SK-N-SH (cell line): Measurements from ENCODE around the gene CD46. TPM values are rescaled to one million over a fixed set of nuclear protein-coding genes. Genes with fewer than 3 reads are reported as not detected.

Experiments
- CTCF ChIA-PET: fragments of 300-600, 350-600 bp; formaldehyde crosslinking; extraction: SDS; loops from one replicate; lab custom pipeline; 2021; lab: Yijun Ruan, JAX
- POLR2A ChIA-PET: fragments of 350-600 bp; sonication (Branson Sonifier 250); formaldehyde crosslinking; extraction: SDS; loops from one replicate; lab custom pipeline; 2020; ENCODE audit warnings: antibody characterized with exemption, inconsistent platforms; lab: Yijun Ruan, JAX
- DNase-seq: peaks from one replicate; pipeline ENCODE4 v3.0.0; 2012
- H2AFZ ChIP-seq: fragments of 200-600 bp; sonication (generic); 2 replicates; pipeline ENCODE4 v1.8.1; 2016; ENCODE audit warnings: antibody characterized with exemption, mild to moderate bottlenecking, low read depth
- H3F3A ChIP-seq: fragments of 200-600 bp; sonication (generic); replicated peaks from 2 replicates; pipeline ENCODE3; 2016; ENCODE audit warnings: antibody characterized with exemption, mild to moderate bottlenecking; ENCODE audit not compliant: insufficient read depth
- H3K27ac ChIP-seq, 2 experiments: fragments of 200-500 bp in 1 of 2; fragments of 200-600 bp in 1 of 2; sonication (Bioruptor generic) in 1 of 2; sonication (generic), shearing (Covaris generic) in 1 of 2; 2 replicates each; pipeline versions ENCODE4 v1.5.1 to v1.6.1; 2014 to 2016; ENCODE audit warnings: low read depth in 2 of 2, inconsistent platforms in 1 of 2, low read length in 1 of 2, mild to moderate bottlenecking in 1 of 2, mixed read lengths in 1 of 2
- H3K27me3 ChIP-seq: fragments of 200-600 bp; sonication (generic), shearing (Covaris generic); 2 replicates; pipeline ENCODE4 v1.6.1; 2016; ENCODE audit warnings: mixed run types; ENCODE audit not compliant: insufficient read depth
- H3K36me3 ChIP-seq, 2 experiments: fragments of 200-500 bp in 1 of 2; fragments of 200-600 bp in 1 of 2; sonication (Bioruptor generic) in 1 of 2; sonication (generic) in 1 of 2; replicated peaks in 1 of 2; 2 replicates each; pipeline versions ENCODE3 to v1.5.1; 2014 to 2016; ENCODE audit warnings: low read length in 1 of 2, mild to moderate bottlenecking in 1 of 2; ENCODE audit not compliant: insufficient read depth in 2 of 2, control insufficient read depth in 1 of 2
- H3K4me1 ChIP-seq, 2 experiments: fragments of 200-500 bp in 1 of 2; fragments of 200-600 bp in 1 of 2; sonication (Bioruptor generic) in 1 of 2; sonication (generic), shearing (Covaris generic) in 1 of 2; 2 replicates each; pipeline versions ENCODE4 v1.5.1 to v1.6.1; 2014 to 2016; ENCODE audit warnings: low read depth in 1 of 2, low read length in 1 of 2, mixed run types in 1 of 2; ENCODE audit not compliant: insufficient read depth in 2 of 2, control insufficient read depth in 1 of 2
- H3K4me2 ChIP-seq: fragments of 200-600 bp; sonication (generic), shearing (Covaris generic); 2 replicates; pipeline ENCODE4 v1.6.1; 2017; ENCODE audit warnings: mixed run types
- H3K4me3 ChIP-seq, 2 experiments: fragments of 200-500 bp in 1 of 2; fragments of 200-600 bp in 1 of 2; sonication (Bioruptor generic) in 1 of 2; sonication (generic), shearing (Covaris generic) in 1 of 2; 2 replicates each; pipeline versions ENCODE4 v1.5.1 to v1.8.1; 2014 to 2016; ENCODE audit warnings: low read depth in 2 of 2, inconsistent platforms in 1 of 2, low read length in 1 of 2, mild to moderate bottlenecking in 1 of 2, mixed read lengths in 1 of 2, moderate library complexity in 1 of 2
- H3K79me2 ChIP-seq: fragments of 200-600 bp; sonication (generic); 2 replicates; pipeline ENCODE4 v1.8.1; 2017; ENCODE audit warnings: mild to moderate bottlenecking; ENCODE audit not compliant: insufficient read depth
- H3K9ac ChIP-seq: fragments of 200-600 bp; sonication (generic); 2 replicates; pipeline ENCODE4 v1.6.1; 2017; ENCODE audit warnings: mixed run types
- H3K9me2 ChIP-seq: fragments of 200-600 bp; sonication (generic); 2 replicates; pipeline ENCODE4 v1.6.1; 2017; ENCODE audit warnings: mixed run types
- H3K9me3 ChIP-seq: fragments of 200-600 bp; sonication (generic); 2 replicates; pipeline ENCODE4 v1.6.1; 2017; ENCODE audit warnings: mixed run types, mild to moderate bottlenecking, moderate library complexity
- H4K20me1 ChIP-seq: fragments of 200-600 bp; sonication (generic); 2 replicates; pipeline ENCODE4 v1.6.1; 2017; ENCODE audit warnings: mild to moderate bottlenecking, mixed run types; ENCODE audit not compliant: insufficient read depth
- ELF1 ChIP-seq: IDR thresholded peaks from 2 replicates; pipeline ENCODE4 v1.4.0; 2012
- FOSL2 ChIP-seq: IDR thresholded peaks from 2 replicates; pipeline ENCODE4 v1.4.0; 2012; ENCODE audit warnings: low read depth, mild to moderate bottlenecking, moderate library complexity, borderline replicate concordance
- FOXJ3 ChIP-seq: sonication (generic); formaldehyde crosslinking; IDR thresholded peaks from 2 replicates; pipeline ENCODE4 v1.5.1; 2020; ENCODE audit warnings: mild to moderate bottlenecking, missing genetic modification reagents
- GABPA ChIP-seq: IDR thresholded peaks from 2 replicates; pipeline ENCODE4 v1.4.0; 2012; ENCODE audit warnings: low read depth, mild to moderate bottlenecking
- JUND ChIP-seq: IDR thresholded peaks from 2 replicates; pipeline ENCODE4 v1.4.0; 2012
- MEF2A ChIP-seq: IDR thresholded peaks from 2 replicates; pipeline ENCODE4 v1.4.0; 2012; ENCODE audit warnings: low read depth, borderline replicate concordance
- NRF1 ChIP-seq: IDR thresholded peaks from 2 replicates; pipeline ENCODE4 v1.6.1; 2012; ENCODE audit warnings: low read depth, mild to moderate bottlenecking, low read length
- POLR2AphosphoS5 ChIP-seq: IDR thresholded peaks from 2 replicates; pipeline ENCODE4 v1.6.1; 2012; ENCODE audit warnings: low read depth, low read length
- RAD21 ChIP-seq: IDR thresholded peaks from 2 replicates; pipeline ENCODE4 v1.6.1; 2012; ENCODE audit warnings: mild to moderate bottlenecking, low read length
- RFX5 ChIP-seq: IDR thresholded peaks from 2 replicates; pipeline ENCODE4 v1.6.1; 2012; ENCODE audit warnings: mild to moderate bottlenecking, improper control_type of control experiment, low read length
- SIN3A ChIP-seq: IDR thresholded peaks from 2 replicates; pipeline ENCODE4 v1.6.1; 2012; ENCODE audit warnings: low read depth, mild to moderate bottlenecking, low read length, moderate library complexity, borderline replicate concordance
- SMC3 ChIP-seq: IDR thresholded peaks from 2 replicates; pipeline ENCODE4 v1.6.1; 2012; ENCODE audit warnings: low read depth, low read length, improper control_type of control experiment
- TAF1 ChIP-seq: IDR thresholded peaks from 2 replicates; pipeline ENCODE4 v1.6.1; 2012; ENCODE audit warnings: low read depth, mild to moderate bottlenecking, low read length, moderate library complexity, borderline replicate concordance
- TEAD4 ChIP-seq: IDR thresholded peaks from 2 replicates; pipeline ENCODE4 v1.4.0; 2012; ENCODE audit warnings: mild to moderate bottlenecking, borderline replicate concordance; ENCODE audit not compliant: insufficient read depth
- YY1 ChIP-seq: IDR thresholded peaks from 2 replicates; pipeline ENCODE4 v1.4.0; 2012; ENCODE audit warnings: low read depth, mild to moderate bottlenecking
- WGBS: methylation state at CpG from one replicate; pipeline ENCODE4 v1.1.6; 2017; ENCODE audit warnings: low lambda C conversion rate; 5-methylcytosine and 5-hydroxymethylcytosine counted together
- polyA plus RNA-seq, 3 experiments: library from polyadenylated mRNA; depleted of rRNA; stranded (reverse); fragments of >200 nt; gene quantifications; 2 replicates each; pipeline ENCODE4 v1.2.3, GENCODE V29; 2012
- TF ChIP-seq, protein P1 (sequence below): fragments of 150-350 bp; IDR thresholded peaks from 2 replicates; pipeline ENCODE4 v1.6.1; 2016; ENCODE audit warnings: mild to moderate bottlenecking, low read depth, low read length
- TF ChIP-seq, protein P2 (sequence below): IDR thresholded peaks from 2 replicates; pipeline ENCODE4 v1.4.0; 2012; ENCODE audit warnings: low read depth
- TF ChIP-seq, protein P3 (sequence below): IDR thresholded peaks from 2 replicates; pipeline ENCODE4 v1.4.0; 2012; ENCODE audit warnings: low read depth, borderline replicate concordance
- TF ChIP-seq, protein P4 (sequence below): IDR thresholded peaks from 2 replicates; pipeline ENCODE4 v1.4.0; 2012; ENCODE audit warnings: low read depth, borderline replicate concordance

CD46 gene
- polyA plus RNA-seq, 1 of the 3 experiments (the other 2 are of a cell fraction): 56.0 TPM

DNA sequence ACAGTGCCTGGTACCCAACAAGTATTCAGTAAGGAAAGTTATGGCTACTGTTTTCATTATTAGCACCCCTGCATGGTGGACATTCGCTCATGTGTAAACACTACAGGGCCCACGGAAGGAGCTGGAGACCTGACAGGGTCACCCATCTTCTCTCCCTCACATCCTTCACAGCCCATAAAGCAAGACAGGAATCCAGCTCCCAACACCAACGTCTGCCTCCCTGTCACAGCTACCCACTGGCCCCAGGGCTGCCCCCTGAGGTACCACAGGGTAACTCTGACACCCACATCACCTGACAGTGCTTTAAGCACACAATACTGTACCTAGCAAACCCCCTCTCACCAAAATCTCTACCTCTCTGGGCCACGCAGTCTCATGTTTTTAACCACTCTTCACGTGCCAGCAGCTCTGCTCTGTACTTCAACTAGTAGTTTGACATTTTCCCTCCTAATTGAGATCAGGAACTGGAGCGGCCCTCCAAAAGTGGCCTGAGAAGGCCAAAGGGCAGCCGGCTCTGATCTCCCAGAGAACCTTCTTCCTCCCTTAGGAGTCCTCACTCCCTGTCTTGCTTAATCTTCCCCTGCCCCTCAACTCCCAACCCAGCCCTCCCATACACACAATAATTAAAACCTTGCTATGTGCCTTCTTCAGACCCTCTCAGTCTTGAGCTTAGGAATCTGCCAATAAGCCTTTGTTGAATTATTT, 82.3 kb downstream of the CD46 start:
- WGBS: 98% methylated on average over 7 of the region's 7 CpGs
- Histone ChIP-seq H2AFZ (no peak overlapping the region), H3K9me2 (no peaks in the 10 kb centered on the region), H3F3A (no peaks in the 10 kb centered on the region), H3K27ac (no peak overlapping the region), H3K36me3 (peaks cover 0 to 2% of the 10 kb centered on the region in 2 experiments), H4K20me1 (no peaks in the 10 kb centered on the region), H3K4me3 (no peak overlapping the region), H3K4me1 (peaks cover 0 to 16% of the 10 kb centered on the region in 2 experiments; a peak in 1 of 4 replicates), H3K27me3 (no peaks in the 10 kb centered on the region), H3K9me3 (no peaks in the 10 kb centered on the region), H3K4me2 (no peak overlapping the region)
- DNase-seq: no peak
- ChIA-PET POLR2A (no interaction called here), CTCF (interaction anchor here (0.5 to 7.0 kb wide), 4 partner anchors 11 to 37 kb away, joined by 3 to 82 read pairs (median 6); no protein-coding TSS in a partner anchor)
- no peak for TF ChIP-seq POLR2AphosphoS5
- no peak for TF ChIP-seq JUND
- TF ChIP-seq SIN3A: no peak
- TF ChIP-seq ELF1: no peak
- TF ChIP-seq, protein P1, sequence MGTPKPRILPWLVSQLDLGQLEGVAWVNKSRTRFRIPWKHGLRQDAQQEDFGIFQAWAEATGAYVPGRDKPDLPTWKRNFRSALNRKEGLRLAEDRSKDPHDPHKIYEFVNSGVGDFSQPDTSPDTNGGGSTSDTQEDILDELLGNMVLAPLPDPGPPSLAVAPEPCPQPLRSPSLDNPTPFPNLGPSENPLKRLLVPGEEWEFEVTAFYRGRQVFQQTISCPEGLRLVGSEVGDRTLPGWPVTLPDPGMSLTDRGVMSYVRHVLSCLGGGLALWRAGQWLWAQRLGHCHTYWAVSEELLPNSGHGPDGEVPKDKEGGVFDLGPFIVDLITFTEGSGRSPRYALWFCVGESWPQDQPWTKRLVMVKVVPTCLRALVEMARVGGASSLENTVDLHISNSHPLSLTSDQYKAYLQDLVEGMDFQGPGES: no peak
- TF ChIP-seq, protein P2, sequence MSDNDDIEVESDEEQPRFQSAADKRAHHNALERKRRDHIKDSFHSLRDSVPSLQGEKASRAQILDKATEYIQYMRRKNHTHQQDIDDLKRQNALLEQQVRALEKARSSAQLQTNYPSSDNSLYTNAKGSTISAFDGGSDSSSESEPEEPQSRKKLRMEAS: no peak
- no peak for TF ChIP-seq TEAD4
- TF ChIP-seq YY1: no peak
- TF ChIP-seq, protein P3, sequence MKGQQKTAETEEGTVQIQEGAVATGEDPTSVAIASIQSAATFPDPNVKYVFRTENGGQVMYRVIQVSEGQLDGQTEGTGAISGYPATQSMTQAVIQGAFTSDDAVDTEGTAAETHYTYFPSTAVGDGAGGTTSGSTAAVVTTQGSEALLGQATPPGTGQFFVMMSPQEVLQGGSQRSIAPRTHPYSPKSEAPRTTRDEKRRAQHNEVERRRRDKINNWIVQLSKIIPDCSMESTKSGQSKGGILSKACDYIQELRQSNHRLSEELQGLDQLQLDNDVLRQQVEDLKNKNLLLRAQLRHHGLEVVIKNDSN: no peak
- TF ChIP-seq, protein P4, sequence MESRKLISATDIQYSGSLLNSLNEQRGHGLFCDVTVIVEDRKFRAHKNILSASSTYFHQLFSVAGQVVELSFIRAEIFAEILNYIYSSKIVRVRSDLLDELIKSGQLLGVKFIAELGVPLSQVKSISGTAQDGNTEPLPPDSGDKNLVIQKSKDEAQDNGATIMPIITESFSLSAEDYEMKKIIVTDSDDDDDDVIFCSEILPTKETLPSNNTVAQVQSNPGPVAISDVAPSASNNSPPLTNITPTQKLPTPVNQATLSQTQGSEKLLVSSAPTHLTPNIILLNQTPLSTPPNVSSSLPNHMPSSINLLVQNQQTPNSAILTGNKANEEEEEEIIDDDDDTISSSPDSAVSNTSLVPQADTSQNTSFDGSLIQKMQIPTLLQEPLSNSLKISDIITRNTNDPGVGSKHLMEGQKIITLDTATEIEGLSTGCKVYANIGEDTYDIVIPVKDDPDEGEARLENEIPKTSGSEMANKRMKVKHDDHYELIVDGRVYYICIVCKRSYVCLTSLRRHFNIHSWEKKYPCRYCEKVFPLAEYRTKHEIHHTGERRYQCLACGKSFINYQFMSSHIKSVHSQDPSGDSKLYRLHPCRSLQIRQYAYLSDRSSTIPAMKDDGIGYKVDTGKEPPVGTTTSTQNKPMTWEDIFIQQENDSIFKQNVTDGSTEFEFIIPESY: no peak
- TF ChIP-seq RFX5: no peak
- TF ChIP-seq NRF1: no peak
- no peak for TF ChIP-seq TAF1
- no peak for TF ChIP-seq FOSL2
- no peak for TF ChIP-seq MEF2A
- TF ChIP-seq RAD21: no peak
- TF ChIP-seq SMC3: no peak
- no peak for TF ChIP-seq FOXJ3 (CRISPR knock-in tag)
- no peak for TF ChIP-seq GABPA
- TF ChIP-seq, all 33 proteins: peak for 0
- no peak overlapping the region for H3K9ac ChIP-seq
- H3K79me2 ChIP-seq: no peaks in the 10 kb centered on the region
